Measurements from ENCODE around the gene CDK9.

CDK9 gene

GRCh38 chr9:127780909-127781308 lies 4.9 kb upstream of the CDK9 start:
- peak in 3 of 6 experiments; percentile 8 to 26 (median 12) for DNase-seq

GRCh38 chr9:127781806-127782205 lies 4.0 kb upstream of the CDK9 start:
- DNase-seq: no peak

GRCh38 chr9:127783111-127784008 lies 2.5 kb upstream of the CDK9 start:
- DNase-seq: peak in 5 of 6 experiments; percentile 40 to 67 (median 60)

GRCh38 chr9:127785023-127785932 lies 556 bp upstream of the CDK9 start:
- DNase-seq: peak; percentile 82 to 95 (median 86)

DNA sequence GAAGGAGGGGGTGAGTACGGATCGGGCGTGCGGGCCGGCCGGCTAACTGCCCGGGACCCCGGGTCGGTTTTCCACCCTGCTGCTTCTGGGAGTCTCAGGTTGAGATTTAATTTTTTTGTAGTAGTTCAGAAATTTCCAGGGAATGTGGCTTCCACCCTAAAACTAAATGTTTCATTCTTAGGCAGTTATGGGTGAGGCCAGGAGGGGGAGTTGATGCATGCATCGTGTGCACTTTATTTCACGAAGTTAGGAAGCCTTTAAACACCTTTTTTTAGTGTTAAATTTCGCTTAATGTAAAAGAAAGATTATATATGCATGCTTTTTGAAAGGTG lies 905 bp downstream of the CDK9 start:
- peak in 2 of 6 experiments; percentile 41 to 52 for DNase-seq

- DNase-seq: no peak
These were observed 2.6 kb downstream of the CDK9 start for GRCh38 chr9:127788337-127789011.

DNA sequence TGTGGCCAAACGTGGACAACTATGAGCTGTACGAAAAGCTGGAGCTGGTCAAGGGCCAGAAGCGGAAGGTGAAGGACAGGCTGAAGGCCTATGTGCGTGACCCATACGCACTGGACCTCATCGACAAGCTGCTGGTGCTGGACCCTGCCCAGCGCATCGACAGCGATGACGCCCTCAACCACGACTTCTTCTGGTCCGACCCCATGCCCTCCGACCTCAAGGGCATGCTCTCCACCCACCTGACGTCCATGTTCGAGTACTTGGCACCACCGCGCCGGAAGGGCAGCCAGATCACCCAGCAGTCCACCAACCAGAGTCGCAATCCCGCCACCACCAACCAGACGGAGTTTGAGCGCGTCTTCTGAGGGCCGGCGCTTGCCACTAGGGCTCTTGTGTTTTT lies 3.3 kb downstream of the CDK9 start:
- DNase-seq: no peak

DNA sequence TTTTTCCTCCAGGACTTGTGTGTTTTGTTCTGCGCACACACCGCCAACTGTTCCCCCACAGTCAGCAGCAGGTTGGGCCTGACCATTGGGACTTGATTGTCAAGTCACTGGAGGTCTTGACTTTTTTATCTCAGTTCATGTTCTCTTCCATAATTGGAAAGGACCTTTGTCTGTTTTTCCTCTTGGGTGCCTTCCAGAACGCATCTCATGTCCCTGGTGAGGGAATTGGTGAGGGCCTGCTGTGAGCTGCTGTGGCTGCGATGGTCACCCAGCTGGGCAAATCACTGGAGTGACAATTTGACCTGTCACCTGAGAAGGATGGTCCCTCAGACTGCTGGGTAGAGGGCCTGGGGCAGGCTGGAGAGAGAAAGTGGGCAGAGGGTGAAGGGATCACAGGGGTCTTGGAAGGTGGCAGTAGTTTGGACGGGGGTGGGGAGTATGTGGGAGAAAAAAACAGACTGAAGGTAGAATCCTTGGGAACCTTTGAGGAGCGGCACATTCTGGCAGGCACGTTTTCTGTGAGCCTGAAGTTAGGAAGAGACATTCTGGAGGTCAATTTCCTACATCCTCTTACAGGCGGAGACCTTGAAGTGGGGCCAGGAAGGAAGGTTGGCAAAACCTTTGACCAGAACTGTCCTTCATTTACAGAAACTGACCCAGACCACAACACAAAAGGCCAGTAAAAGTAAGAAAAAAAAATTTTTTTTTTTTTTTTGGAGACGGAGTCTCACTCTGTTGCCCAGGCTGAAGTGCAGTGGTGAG lies 4.4 kb downstream of the CDK9 start:
- no peak for DNase-seq

GRCh38 chr9:127791085-127791484 lies 5.3 kb downstream of the CDK9 start:
- DNase-seq: no peak

DNA sequence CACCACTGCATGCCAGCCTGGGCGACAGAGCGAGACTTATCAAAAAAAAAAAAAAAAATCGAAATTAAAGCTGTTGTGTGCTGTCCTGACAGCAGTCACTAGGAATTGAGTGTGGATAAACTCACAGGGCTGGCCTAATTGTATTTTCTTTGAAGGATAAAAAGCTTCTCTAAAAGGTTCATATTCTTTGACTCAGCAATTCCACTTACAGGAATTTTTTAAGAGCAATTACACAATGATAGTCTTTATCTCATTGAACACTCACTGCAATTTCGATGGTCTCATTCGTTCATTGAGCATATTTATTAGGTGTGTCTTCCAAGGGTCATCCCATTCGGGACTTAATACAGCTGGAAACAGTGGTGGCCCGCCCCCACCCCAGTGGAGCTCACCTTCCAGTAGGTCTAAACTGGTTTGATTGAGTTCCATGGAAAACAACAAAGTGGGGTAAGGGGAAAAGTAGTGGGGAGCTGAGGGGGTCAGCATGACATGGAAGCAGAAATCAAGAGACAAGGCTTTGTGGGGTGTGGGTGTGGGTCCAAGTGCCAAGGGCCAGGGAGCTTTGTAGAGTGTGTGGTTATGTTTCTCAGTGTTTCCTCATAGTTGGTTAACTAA lies 6.7 kb downstream of the CDK9 start:
- DNase-seq: no peak

DNA sequence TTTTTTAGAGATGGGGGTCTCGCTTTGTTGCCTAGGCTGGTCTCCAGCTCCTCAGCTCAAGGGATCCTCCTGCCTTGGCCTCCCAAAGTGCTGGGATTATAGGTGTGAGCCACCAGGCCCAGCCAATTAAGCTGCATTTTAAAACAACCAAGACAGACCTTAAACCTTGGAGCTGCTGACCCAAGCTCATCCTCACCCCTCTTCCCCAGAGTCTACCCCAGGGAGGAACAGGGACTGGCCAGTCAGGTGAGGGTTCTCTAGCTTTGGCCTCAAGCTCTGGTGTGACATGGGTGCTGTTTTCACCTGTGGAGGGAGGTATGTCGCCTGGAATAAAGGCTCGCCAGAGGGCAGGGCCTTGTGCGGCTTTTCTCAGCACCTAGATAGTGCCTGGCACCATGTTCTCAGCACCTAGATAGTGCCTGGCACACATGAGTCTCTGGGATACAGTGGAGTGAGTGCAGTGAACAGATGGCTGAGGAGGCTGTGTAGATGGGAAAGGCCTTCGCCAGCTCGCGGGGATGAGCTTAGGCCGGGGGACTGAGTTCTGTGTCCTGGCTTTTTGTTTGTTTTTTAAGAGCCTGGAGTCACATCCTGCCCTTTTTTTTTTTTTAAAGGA lies 7.4 kb downstream of the CDK9 start:
- DNase-seq: no peak

DNA sequence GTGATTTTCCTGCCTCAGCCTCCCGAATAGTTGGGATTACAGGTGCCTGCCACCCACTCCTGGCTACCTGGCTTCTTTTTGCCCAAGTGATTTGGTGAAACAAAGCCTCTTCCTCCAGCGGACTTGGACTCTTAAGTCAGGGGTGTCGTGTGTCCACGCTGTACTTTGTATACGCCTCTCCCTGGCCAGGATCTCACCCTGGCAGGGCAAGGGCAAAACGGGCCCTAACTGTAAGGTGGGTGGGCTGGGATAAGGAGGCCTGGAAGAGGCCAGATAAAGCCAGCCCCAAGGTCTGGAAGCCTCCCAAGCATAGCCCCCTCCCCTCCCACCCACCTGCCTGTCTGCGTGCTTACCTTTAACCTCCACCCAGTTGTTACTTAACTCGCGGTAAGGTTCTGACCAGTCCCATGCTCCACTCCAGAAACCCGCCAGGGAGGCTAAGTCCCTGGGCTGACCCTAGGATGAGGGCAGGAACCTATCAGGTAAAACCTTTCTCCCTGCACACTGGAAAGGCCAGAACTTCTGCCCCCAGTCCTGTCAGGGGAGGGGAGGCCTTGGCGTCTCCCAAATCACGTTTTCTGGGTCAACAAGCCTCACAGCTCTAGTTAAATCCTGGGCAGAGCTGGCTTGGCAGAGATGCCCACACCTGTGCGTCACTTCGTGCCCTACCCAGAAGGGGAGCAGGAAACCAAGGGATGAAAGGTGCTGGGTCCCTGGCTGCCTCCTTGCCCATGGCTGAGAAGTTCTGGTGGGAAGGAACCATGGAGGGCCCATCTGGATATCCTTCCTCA lies 8.4 kb downstream of the CDK9 start:
- DNase-seq: no peak

- no peak for DNase-seq
These were observed 10.5 kb downstream of the CDK9 start for GRCh38 chr9:127796225-127796813.

DNA sequence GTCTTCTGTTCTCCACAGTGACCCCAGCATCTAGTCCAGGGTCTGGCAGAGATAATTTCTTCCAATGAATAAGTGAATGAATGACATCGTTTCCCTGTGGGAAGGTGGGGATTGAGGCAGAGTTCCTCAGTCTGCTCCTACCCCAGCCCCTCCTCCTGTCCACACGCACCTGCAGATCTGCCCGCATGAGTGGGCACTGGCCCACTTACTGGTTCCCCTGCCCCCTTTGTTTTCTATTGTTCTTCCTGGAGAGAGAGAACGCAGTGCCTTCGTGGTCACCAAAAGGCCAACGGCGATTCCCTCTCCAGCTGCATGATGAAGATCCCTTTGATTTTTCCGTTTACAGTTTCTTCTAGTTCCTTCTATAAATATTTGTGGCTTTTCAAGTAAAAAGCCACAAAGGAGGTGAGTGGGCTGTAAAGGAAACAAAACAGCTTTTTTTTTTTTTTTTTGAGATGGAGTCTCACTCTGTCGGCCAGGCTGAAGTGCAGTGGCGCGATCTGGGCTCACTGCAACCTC lies 11.1 kb downstream of the CDK9 start:
- DNase-seq: no peak

GRCh38 chr9:127801955-127802575 lies 16.2 kb downstream of the CDK9 start:
- DNase-seq: no peak

DNA sequence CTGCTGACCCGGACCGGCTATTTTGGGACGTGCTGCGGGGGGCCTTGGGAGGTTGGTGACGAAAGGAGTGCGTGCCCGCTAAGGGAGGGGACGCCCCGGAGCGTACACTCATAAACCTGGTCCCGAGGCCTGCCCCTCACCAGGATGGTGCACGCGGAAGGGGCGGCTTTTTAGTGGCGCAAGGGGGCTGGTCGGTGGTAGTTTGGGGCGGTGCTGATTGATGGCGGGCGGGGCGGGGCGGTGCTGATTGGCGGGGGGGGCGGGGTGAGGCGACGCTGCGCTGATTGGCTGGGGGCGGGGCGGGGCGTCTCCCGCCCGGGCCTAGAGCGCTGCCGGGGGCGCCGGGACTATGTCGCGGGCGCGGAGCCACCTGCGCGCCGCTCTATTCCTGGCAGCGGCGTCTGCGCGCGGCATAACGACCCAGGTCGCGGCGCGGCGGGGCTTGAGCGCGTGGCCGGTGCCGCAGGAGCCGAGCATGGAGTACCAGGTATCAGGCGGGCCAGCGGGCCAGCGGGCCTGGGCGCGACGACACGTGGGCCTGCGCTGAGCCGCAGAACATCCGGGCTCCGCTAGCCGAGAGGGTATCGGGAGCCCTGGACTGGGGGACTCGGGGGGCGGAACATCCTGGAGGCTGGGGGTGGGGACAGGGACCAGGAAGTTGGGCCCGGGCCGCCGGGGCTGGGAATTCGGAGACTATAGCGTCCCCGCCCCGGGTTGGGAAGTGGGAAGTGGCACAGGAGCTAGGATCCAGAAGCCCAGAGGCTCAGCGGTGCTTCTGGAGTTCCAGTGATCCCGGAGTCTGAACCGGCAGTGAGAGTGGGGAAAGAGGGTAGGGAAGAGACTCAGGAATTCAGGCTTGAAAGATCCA lies 17.0 kb downstream of the CDK9 start, which contains the start of gene FPGS:
Gene FPGS (plus strand): TSS at position 307 of the 868 bp plus-strand sequence. CDS start 43 bp downstream, at position 350.
- DNase-seq: peak; percentile 80 to 91 (median 83)

DNA sequence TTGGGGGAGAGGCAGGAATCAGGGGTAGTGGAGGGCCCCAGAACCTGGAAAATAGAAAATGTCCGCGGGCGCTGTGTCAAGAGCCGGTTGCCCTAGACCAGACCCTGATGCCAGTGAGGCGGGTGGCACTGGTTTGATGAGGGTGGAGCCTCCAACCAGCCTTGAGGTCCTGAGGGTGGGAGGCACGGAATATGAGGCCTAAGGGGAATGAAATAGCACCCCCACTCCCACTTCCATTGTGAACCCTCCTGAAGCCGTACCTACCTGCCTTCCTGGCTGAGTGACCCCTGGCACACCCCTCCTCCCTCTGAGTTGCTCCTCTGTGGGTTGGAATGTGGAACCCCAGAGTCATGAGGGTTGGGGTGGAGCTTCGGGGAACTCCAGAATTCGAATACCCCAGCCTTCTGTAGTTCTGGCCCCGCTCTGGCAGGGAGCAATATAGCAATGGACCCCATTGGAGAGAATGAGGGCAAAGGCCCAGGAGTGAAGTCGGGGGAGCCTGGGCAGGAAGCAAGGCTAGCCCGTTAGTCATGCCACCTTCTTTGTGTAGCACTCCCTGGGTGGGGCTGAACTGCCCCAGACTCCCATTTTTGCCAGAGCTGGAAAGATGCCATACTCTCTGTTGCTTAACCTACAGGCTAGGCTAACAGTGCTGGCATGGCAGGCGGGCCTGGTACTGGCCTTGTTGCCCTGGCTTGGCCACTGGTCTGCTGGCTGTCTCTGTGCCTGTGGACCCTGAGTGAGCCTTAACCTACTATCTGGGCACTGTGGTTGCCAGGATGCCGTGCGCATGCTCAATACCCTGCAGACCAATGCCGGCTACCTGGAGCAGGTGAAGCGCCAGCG lies 17.9 kb downstream of the CDK9 start:
- DNase-seq: no peak
